ENCODE measurements around the gene JPH4.
A peak's percentile ranks its signal among the peaks of the same experiment; 100 is the strongest.

The JPH4 gene

GRCh38 chr14:23563473-23564180 lies 15.0 kb downstream of the JPH4 start:
- DNase-seq (ENCODE audit: low spot score), result no peak

GRCh38 chr14:23562822-23563472 lies 15.6 kb downstream of the JPH4 start:
- DNase-seq (ENCODE audit: low spot score), result peak; percentile 46

GRCh38 chr14:23561873-23562821 lies 16.4 kb downstream of the JPH4 start:
- no peak for DNase-seq (ENCODE audit: low spot score)

- no peak for DNase-seq (ENCODE audit: low spot score)
Measured at GRCh38 chr14:23561259-23561658, 17.3 kb downstream of the JPH4 start.

GRCh38 chr14:23559926-23560520 lies 18.6 kb downstream of the JPH4 start:
- DNase-seq (ENCODE audit: low spot score), result no peak

GRCh38 chr14:23559010-23559925 lies 19.3 kb downstream of the JPH4 start:
- DNase-seq (ENCODE audit: low spot score), result peak; percentile 54

GRCh38 chr14:23558346-23559009 lies 20.1 kb downstream of the JPH4 start:
- no peak for DNase-seq (ENCODE audit: low spot score)

- DNase-seq (ENCODE audit: low spot score), result no peak
Measured at GRCh38 chr14:23557946-23558345, 20.6 kb downstream of the JPH4 start.

GRCh38 chr14:23557521-23557920 lies 21.1 kb downstream of the JPH4 start:
- DNase-seq (ENCODE audit: low spot score), result no peak

GRCh38 chr14:23556700-23557440 lies 21.7 kb downstream of the JPH4 start:
- DNase-seq (ENCODE audit: low spot score), result peak; percentile 40

GRCh38 chr14:23555882-23556699 lies 22.5 kb downstream of the JPH4 start, which contains the start of gene THTPA:
THTPA (plus strand) TSS chr14:23556271; CDS start chr14:23556758, 487 bp downstream.
- peak; percentile 92 for DNase-seq (ENCODE audit: low spot score)

GRCh38 chr14:23555533-23555881 lies 23.1 kb downstream of the JPH4 start:
- no peak for DNase-seq (ENCODE audit: low spot score)

GRCh38 chr14:23551266-23552028 lies 27.1 kb downstream of the JPH4 start, which contains the start of gene ZFHX2:
ZFHX2 (minus strand) TSS chr14:23551765; CDS start chr14:23535325, 16,440 bp downstream.
- peak; percentile 94 for DNase-seq (ENCODE audit: low spot score)

GRCh38 chr14:23550812-23551265 lies 27.8 kb downstream of the JPH4 start:
- DNase-seq (ENCODE audit: low spot score), result no peak

GRCh38 chr14:23550131-23550811 lies 28.3 kb downstream of the JPH4 start:
- no peak for DNase-seq (ENCODE audit: low spot score)

- no peak for DNase-seq (ENCODE audit: low spot score)
Measured at GRCh38 chr14:23548351-23549318, 30.0 kb downstream of the JPH4 start.
